Activated naive CD4-positive, alpha-beta T cell treated with anti-CD3 and anti-CD28 coated beads, Interleukin-2, amount 50 U/mL, for 24 hours (primary cell): ENCODE results near the gene UNC79.

ENCODE experiments used
- H3K27ac Mint-ChIP-seq: one replicate; pipeline ENCODE4 v1.8.0; 2021; ENCODE audit warnings: mild to moderate bottlenecking, mixed read lengths
- H3K27me3 Mint-ChIP-seq: one replicate; pipeline ENCODE4 v1.8.0; 2021; ENCODE audit warnings: mixed read lengths
- H3K36me3 Mint-ChIP-seq: one replicate; pipeline ENCODE4 v1.8.0; 2021; ENCODE audit warnings: mixed read lengths
- H3K4me1 Mint-ChIP-seq: one replicate; pipeline ENCODE4 v1.8.0; 2021; ENCODE audit warnings: mixed read lengths
- H3K4me3 Mint-ChIP-seq: one replicate; pipeline ENCODE4 v1.8.0; 2021; ENCODE audit warnings: mild to moderate bottlenecking, mixed read lengths
- H3K9me3 Mint-ChIP-seq: one replicate; pipeline ENCODE4 v1.8.0; 2021; ENCODE audit warnings: mixed read lengths

UNC79 gene

DNA sequence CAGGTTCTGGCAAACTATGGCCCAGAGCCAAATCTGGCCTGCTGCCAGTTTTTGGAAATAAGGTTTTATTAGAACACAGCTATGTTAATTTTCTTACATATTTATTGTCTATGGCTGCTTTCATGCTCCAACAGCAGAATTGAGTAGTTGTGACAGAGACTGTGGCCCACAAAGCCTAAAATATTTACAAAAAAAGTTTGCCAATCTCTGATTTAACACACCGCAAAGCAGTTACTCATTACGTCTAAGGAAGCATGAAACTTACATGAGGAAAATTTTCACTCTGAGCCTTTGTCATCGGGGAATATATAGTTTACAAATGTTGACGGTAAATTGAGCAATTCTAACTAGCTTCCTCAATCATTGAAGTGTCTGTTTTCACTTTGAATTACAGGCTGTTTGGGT, 96.5 kb downstream of the UNC79 start:
- peaks cover 19% of the 10 kb centered on the region for H3K27me3 Mint-ChIP-seq
- H3K4me1 Mint-ChIP-seq: no peaks in the 10 kb centered on the region
- H3K27ac Mint-ChIP-seq: no peak overlapping the region
- H3K36me3 Mint-ChIP-seq: no peaks in the 10 kb centered on the region
- no peak overlapping the region for H3K4me3 Mint-ChIP-seq
- no peaks in the 10 kb centered on the region for H3K9me3 Mint-ChIP-seq

DNA sequence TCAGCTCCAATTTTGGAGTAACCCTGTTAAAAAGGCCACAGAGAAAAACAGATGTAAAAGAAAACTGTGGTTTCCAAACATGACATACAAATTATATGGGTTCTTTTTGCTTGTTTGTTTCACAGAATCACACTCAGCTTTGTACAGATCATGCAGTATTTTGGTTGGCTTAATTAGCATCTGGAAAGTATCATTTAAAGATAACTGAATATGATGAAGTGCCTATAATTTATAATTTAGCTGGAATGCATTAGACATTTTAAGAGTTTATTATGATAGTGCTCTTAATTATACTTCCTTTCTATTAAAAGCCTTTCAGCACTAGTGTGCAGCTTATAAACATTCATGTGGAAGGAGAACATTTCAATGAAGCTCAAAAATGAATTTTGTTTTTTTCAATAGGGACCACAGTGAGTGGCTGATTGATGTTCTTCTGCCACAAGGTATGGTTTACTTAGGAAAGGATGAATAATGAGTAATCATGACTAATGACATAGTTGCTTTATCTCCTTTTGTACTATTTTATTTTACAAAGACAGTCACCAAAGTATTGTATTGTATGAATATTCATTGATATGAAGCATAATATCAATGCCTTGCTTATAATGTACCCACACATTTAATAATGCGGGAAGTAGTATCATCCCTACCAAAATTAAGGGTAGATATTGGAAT, 98.3 kb downstream of the UNC79 start:
- Mint-ChIP-seq H3K27me3 (peaks cover 22% of the 10 kb centered on the region), H3K4me3 (no peak overlapping the region), H3K4me1 (no peaks in the 10 kb centered on the region), H3K9me3 (no peaks in the 10 kb centered on the region), H3K36me3 (no peaks in the 10 kb centered on the region), H3K27ac (no peak overlapping the region)

GRCh38 chr14:93531644-93532043, 100.9 kb downstream of the UNC79 start:
- no peak overlapping the region for H3K4me3 Mint-ChIP-seq
- H3K27me3 Mint-ChIP-seq: peaks cover 14% of the 10 kb centered on the region
- no peaks in the 10 kb centered on the region for H3K36me3 Mint-ChIP-seq
- H3K4me1 Mint-ChIP-seq: no peaks in the 10 kb centered on the region
- H3K9me3 Mint-ChIP-seq: no peaks in the 10 kb centered on the region
- no peak overlapping the region for H3K27ac Mint-ChIP-seq

DNA sequence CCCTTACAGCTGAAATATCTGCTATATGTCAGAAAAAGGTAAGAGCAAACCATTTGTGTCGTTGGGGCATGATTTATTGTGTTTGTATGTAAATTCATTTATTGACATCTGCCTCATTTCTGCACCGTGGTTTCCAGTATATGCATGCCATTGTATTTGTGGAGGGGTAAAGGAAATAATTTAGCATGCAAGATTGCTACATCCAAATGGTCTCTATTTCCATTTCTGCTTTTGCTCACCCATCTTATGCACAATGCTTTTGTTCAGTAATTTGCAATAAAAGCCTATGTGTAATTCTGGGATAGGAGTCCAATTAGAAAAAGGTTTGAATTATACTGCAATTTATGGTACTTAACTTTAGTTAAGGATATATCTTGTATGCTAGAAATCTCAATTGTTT, 101.8 kb downstream of the UNC79 start:
- Mint-ChIP-seq H3K27me3 (peaks cover 14% of the 10 kb centered on the region), H3K4me1 (no peaks in the 10 kb centered on the region), H3K4me3 (no peak overlapping the region), H3K27ac (no peak overlapping the region), H3K36me3 (no peaks in the 10 kb centered on the region), H3K9me3 (no peaks in the 10 kb centered on the region)

DNA sequence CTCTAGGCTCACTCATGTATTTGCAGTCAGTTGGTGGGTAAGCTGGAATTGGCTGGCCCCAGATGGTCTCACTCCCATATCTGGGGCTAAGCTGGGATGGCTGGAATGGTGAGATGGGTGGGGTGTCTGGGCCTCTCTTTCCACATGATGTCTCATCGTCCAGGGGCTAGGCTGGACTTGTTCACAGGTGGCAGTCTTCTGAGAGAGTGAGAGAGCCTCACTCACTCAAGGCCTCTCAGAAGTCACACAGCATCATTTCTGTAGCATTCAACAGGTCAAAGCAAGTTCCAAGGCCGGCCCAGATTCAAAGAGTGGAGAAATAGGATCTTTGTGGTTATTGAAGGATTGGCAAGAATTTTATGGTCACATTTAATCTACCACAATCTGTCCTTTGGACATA, 102.7 kb downstream of the UNC79 start:
- peaks cover 9% of the 10 kb centered on the region for H3K27me3 Mint-ChIP-seq
- H3K36me3 Mint-ChIP-seq: no peaks in the 10 kb centered on the region
- H3K27ac Mint-ChIP-seq: no peak overlapping the region

GRCh38 chr14:93533842-93534241, 103.1 kb downstream of the UNC79 start:
- no peaks in the 10 kb centered on the region for H3K9me3 Mint-ChIP-seq
- no peaks in the 10 kb centered on the region for H3K4me1 Mint-ChIP-seq
- H3K4me3 Mint-ChIP-seq: no peak overlapping the region
- H3K27ac Mint-ChIP-seq: no peak overlapping the region
- H3K36me3 Mint-ChIP-seq: no peaks in the 10 kb centered on the region
- H3K27me3 Mint-ChIP-seq: peaks cover 9% of the 10 kb centered on the region

More for the DNA sequence above, 102.7 kb downstream of the UNC79 start:
- H3K4me1 Mint-ChIP-seq: no peaks in the 10 kb centered on the region
- no peaks in the 10 kb centered on the region for H3K9me3 Mint-ChIP-seq
- no peak overlapping the region for H3K4me3 Mint-ChIP-seq

GRCh38 chr14:93535537-93535936, 104.8 kb downstream of the UNC79 start:
- no peak overlapping the region for H3K27ac Mint-ChIP-seq
- H3K27me3 Mint-ChIP-seq: peaks cover 5% of the 10 kb centered on the region

GRCh38 chr14:93536945-93537344, 106.2 kb downstream of the UNC79 start:
- Mint-ChIP-seq H3K9me3 (no peaks in the 10 kb centered on the region), H3K27me3 (peaks cover 5% of the 10 kb centered on the region)

More at GRCh38 chr14:93535537-93535936, 104.8 kb downstream of the UNC79 start:
- Mint-ChIP-seq H3K4me1 (no peaks in the 10 kb centered on the region), H3K9me3 (no peaks in the 10 kb centered on the region), H3K4me3 (no peak overlapping the region), H3K36me3 (no peaks in the 10 kb centered on the region)

DNA sequence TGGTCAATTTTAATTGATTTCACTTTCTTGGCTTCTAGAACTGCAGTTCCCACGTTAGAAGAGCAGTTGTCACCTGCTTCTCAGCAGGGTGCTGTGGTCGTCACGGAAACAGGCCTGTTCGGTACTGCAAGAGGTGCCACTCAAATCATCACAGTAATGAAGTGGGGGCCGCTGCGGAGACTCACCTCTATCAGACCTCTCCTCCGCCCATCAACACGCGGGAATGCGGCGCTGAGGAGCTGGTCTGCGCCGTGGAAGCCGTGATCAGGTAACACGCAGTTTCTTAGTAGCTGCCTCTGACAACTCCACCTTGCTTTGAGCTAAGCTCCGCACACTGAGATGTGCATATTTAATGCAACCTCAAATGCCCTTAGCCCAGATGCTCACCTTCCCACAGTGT, 107.2 kb downstream of the UNC79 start:
- Mint-ChIP-seq H3K27ac (no peak overlapping the region), H3K4me1 (no peaks in the 10 kb centered on the region), H3K9me3 (no peaks in the 10 kb centered on the region), H3K36me3 (no peaks in the 10 kb centered on the region), H3K27me3 (peaks cover 3% of the 10 kb centered on the region), H3K4me3 (no peak overlapping the region)

More at GRCh38 chr14:93536945-93537344, 106.2 kb downstream of the UNC79 start:
- H3K27ac Mint-ChIP-seq: no peak overlapping the region
- no peaks in the 10 kb centered on the region for H3K4me1 Mint-ChIP-seq
- H3K4me3 Mint-ChIP-seq: no peak overlapping the region
- no peaks in the 10 kb centered on the region for H3K36me3 Mint-ChIP-seq

GRCh38 chr14:93538413-93538812, 107.7 kb downstream of the UNC79 start:
- H3K36me3 Mint-ChIP-seq: no peaks in the 10 kb centered on the region
- no peaks in the 10 kb centered on the region for H3K4me1 Mint-ChIP-seq
- H3K4me3 Mint-ChIP-seq: no peak overlapping the region
- no peaks in the 10 kb centered on the region for H3K9me3 Mint-ChIP-seq
- H3K27ac Mint-ChIP-seq: no peak overlapping the region
- H3K27me3 Mint-ChIP-seq: peaks cover 3% of the 10 kb centered on the region

DNA sequence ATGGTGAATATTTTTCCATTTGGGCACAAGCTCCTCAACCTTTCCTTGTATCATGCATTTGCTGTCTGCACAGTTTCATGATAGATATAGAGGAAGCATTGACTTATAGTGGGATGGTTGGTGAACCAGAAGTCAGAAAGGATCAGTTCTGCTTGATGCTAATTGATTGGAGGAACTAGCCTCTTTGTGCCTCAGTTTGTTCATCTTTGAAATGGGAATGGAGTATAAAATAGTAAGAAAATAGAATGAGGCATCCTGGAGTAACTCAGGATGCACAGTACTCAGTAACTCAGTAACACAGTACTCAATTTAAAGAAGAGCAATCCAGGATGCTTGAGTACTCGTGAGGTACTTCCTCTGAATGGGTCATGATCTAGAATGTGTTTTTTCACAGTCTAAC, 109.5 kb downstream of the UNC79 start:
- H3K27ac Mint-ChIP-seq: no peak overlapping the region
- H3K9me3 Mint-ChIP-seq: no peaks in the 10 kb centered on the region
- no peaks in the 10 kb centered on the region for H3K4me1 Mint-ChIP-seq
- no peak overlapping the region for H3K4me3 Mint-ChIP-seq
- peaks cover 1% of the 10 kb centered on the region for H3K27me3 Mint-ChIP-seq
- no peaks in the 10 kb centered on the region for H3K36me3 Mint-ChIP-seq

GRCh38 chr14:93543766-93544165, 113.0 kb downstream of the UNC79 start:
- Mint-ChIP-seq H3K9me3 (no peaks in the 10 kb centered on the region), H3K27ac (no peak overlapping the region), H3K36me3 (no peaks in the 10 kb centered on the region), H3K4me1 (no peaks in the 10 kb centered on the region), H3K4me3 (no peak overlapping the region), H3K27me3 (peaks cover 5% of the 10 kb centered on the region)

- Mint-ChIP-seq H3K4me3 (no peak overlapping the region), H3K9me3 (no peaks in the 10 kb centered on the region), H3K27ac (no peak overlapping the region), H3K36me3 (no peaks in the 10 kb centered on the region), H3K4me1 (no peaks in the 10 kb centered on the region), H3K27me3 (peaks cover 5% of the 10 kb centered on the region)
Measured at GRCh38 chr14:93544212-93544611, 113.5 kb downstream of the UNC79 start.

GRCh38 chr14:93546642-93547041, 115.9 kb downstream of the UNC79 start:
- no peak overlapping the region for H3K4me3 Mint-ChIP-seq
- no peaks in the 10 kb centered on the region for H3K9me3 Mint-ChIP-seq
- peaks cover 5% of the 10 kb centered on the region for H3K27me3 Mint-ChIP-seq
- no peak overlapping the region for H3K27ac Mint-ChIP-seq
- H3K36me3 Mint-ChIP-seq: no peaks in the 10 kb centered on the region
- no peaks in the 10 kb centered on the region for H3K4me1 Mint-ChIP-seq

- Mint-ChIP-seq H3K27me3 (peaks cover 5% of the 10 kb centered on the region), H3K4me3 (no peak overlapping the region), H3K36me3 (no peaks in the 10 kb centered on the region), H3K27ac (no peak overlapping the region), H3K9me3 (no peaks in the 10 kb centered on the region), H3K4me1 (no peaks in the 10 kb centered on the region)
Measured at GRCh38 chr14:93548102-93548843, 117.5 kb downstream of the UNC79 start.

GRCh38 chr14:93549595-93549994, 118.9 kb downstream of the UNC79 start:
- H3K9me3 Mint-ChIP-seq: no peaks in the 10 kb centered on the region
- peaks cover 4% of the 10 kb centered on the region for H3K27me3 Mint-ChIP-seq
- H3K4me3 Mint-ChIP-seq: no peak overlapping the region
- no peak overlapping the region for H3K27ac Mint-ChIP-seq
- no peaks in the 10 kb centered on the region for H3K4me1 Mint-ChIP-seq
- no peaks in the 10 kb centered on the region for H3K36me3 Mint-ChIP-seq
